GM21723 (cell line): ENCODE data around the gene AGAP3.

Experiments used
- ATAC-seq: cut with Tn5 transposase; IDR thresholded peaks from one replicate; pipeline ENCODE4 v1.9.1; 2021; ENCODE audit warnings: mild to moderate bottlenecking, moderate library complexity; ENCODE audit not compliant: unreplicated experiment

Gene AGAP3

DNA sequence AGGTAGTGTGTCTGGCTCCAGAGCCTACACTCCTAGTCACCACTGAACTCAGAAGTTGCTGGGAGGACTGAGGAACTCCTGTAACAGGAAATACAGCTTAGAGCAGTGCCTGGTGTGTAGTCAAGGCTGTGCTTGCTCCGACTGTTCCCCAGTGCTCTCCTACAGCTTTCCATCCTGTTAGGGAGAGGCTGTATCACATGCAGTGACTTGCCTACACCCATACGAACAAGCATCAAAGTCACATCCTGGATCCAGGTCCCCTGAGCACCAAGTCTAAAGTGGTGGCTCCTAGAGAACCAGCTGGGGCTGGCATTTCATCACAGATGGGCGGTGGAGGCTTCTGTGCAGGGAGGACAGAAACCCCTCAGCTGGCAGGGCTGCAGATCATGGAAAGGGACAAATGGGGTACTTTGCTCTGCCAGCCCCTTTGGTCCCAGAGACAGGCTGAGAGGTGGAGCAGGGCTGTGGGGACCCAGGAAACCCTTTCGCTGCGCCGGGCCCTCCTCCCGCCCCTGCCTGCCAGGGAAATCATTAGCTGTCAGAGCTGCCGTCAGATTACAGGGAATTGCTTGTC is 93.1 kb downstream of the AGAP3 start:
- no peak for ATAC-seq

DNA sequence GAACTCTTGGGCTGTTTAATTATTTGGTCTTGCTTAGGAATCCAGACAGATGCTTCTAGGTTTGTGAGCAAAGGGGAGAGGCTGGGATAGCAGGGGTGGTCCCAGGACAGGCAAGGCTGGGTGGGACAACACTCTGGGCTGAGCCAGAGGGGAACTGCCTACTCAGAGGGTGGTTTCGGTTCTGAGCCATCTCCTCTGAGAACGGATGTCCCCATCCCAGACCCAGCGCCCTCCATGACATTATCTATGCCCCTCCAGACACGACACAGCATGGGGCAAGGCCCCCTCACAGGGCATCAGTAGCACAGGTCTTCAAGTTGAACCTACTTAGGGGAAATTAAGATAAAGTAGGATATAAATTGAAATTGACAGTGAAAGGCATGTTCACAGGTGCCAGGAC is 93.7 kb downstream of the AGAP3 start:
- ATAC-seq: no peak

DNA sequence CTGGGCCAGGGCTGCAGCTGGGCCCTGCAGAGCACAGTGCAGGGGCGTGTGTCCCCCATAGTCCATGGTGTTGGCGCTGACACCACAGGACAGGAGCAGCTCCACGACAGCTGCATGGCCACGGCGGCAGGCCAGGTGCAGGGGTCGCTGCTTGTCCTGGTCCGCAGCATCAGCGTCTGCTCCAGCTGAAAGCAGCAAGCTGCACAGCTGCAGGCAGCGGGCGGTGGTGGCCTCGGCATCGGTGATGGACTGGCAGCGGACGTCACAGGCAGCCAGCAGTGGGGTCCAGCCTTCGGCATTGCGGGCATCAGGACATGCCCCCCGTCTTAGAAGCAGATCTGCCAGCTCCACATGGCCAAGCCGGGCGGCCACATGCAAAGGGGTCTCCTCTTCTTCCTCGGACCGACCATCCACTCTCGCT is 94.7 kb downstream of the AGAP3 start:
- no peak for ATAC-seq

DNA sequence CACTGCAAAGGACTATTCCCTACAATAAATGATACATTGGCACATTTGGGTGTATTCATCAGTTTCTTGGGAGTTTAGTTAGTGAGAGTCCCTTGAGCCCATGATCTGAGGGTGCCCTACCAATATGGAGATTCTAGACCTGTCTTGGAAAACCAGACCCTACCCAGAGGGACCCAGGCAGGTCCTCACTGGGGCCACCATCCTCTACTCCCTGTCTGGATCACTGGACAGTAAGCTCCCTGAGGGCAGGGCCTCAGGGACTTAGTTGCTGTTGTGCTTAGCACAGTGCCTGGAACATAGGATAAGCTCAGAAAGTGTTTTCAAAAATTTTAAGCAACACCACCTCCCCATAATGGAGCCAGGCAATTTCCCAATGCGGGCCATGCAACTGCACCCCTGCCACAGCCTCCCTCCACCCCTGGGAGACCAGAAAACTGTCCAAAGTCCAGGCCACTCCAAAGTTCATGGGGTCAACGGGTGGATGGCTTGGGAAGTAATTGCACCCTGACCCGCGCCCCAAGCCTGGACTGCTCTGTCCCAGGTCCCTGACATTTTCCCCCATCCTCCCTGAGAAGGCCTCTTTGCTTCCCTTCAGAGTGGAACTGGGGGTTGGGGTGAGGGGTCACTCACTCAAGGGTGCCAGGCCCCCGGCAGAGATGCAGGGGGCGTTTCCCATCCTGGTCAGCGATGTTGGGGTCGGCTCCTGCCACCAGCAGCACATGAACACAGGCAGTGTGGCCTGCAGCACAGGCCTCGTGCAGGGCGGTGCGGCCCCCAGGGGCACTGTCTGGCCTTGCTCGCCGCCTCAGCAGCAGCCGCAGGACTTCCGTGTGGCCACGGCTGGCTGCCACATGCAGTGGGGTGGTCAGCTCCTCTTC is 99.7 kb downstream of the AGAP3 start:
- ATAC-seq: no peak

GRCh38 chr7:151186640-151187408 is 100.5 kb downstream of the AGAP3 start, which contains the start of gene ASB10:
Gene ASB10, minus strand, starts transcription at chr7:151187250. Its CDS starts 120 bp downstream, at chr7:151187130.
- ATAC-seq: no peak

DNA sequence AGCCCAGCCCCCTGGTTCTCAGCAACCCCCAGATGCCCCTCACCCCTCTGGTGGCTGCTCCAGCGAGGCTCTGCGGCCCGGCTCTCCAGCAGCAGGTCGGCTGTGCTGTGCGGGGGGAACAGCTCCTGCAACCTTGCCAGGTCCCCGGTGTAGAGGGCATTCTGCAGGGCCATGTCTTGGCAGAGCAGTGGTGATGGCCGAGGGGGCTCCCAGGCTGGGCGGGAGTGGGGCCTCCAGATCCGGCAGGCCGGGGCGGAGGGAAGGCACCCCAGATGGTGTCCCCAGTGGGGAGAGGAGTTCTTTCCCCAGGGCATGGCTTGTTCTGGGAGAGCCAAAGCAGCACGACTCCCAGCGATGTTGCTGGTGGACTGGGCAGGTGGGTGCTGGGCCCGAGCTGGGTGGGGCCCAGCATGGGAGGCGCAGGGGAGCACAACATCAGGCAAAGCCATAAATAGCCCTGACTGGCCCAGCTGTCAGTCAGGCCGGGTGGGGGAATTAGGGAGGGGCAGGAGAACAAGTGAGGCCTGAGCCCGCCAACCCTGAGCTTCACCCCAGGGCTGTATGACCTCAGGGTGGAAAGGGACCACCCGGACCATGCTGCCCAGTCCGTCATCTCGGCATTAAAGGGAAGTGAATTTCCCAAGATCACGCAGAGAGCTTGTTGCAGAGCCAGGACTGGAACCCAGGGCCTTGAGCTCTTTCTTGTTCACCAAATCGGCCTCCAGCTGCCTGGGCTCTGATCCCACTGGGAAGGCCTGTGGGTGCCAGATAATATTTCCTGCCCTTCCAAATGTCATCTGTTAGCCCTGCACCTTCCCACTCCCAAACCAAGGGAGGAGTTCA is 101.4 kb downstream of the AGAP3 start:
- ATAC-seq: no peak

GRCh38 chr7:151188252-151188542 is 101.9 kb downstream of the AGAP3 start:
- no peak for ATAC-seq

DNA sequence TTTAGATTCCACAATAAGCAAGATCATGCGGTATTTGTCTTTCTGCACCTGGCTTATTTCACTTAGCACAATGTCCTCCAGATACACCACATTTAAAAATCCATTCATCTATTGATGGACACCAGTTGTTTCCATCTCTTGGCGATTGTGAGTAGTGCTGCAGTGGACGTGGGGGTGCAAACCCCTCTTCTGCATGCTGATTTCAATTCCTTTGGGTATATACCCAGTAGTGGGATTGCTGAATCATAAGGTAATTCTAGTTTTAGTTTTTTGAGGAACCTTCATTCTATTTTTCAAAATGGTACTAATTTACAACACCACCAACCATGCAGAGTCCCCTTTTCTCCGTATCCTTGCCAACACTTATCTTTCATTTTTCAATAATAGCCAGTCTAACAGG is 102.8 kb downstream of the AGAP3 start:
- ATAC-seq: no peak

DNA sequence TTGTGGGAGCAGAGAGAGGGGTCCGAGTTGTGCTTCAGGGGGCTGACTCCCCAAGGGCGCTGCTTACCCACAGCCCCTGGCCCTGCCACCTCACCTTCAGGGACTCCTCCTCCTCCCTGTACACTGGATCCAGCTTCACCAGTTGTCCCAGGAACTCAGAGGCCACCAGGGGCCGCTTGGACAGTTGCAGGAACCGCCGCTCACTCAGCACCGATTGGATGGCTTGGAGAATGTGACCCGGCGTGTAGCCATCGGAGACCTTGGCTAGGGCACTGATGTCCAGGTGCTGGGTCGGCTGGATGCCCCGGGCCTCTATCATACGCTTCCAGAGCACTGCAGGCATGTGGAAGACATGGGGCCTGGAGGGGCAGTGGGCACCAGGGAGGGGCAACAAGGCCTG is 105.3 kb downstream of the AGAP3 start:
- no peak for ATAC-seq

GRCh38 chr7:151192002-151192539 is 105.8 kb downstream of the AGAP3 start:
- no peak for ATAC-seq

DNA sequence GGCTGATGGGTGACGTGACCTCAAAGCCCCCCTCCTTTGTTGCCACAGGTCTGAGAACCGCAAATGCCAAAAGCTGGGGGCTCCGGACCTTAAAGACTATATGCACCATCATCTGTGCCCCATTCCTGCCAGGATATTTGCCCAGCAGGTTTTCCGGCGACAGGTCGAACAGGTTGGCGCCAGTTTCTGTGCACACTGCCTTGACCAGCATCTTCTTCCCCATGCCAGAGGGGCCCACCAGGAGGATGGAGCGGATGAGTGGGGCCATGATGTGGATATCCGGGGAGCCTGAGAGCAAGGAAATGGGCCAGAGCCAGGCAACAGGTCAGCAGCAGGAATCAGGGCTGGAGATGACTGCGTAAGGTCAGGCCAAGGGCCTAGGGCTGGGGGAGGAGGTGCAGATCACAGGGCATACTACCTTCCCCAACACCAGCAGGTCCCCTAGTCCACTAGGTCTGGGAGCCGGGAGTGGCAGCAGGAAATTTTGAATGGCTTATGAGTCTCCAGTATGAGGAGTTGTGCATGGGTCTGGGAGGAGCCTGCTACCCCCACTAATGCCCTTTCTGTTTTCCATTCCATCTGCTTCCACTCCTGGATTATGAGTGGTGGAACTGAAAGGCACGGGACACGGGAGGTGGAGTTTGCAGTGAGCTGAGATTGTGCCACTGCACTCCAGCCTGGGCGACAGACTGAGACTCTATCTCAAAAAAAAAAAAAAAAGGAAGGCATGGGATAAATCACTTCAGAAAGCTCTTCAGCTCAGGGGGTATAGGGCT is 107.1 kb downstream of the AGAP3 start:
- ATAC-seq: no peak
